AG10803 (cell line): ENCODE results near the gene LCE6A.

ENCODE experiments used
- DNase-seq: peaks from one replicate; pipeline ENCODE4 v3.0.0; 2010; ENCODE audit warnings: low read depth
- H3K4me3 ChIP-seq: 2 replicates; pipeline ENCODE4 v1.5.1; 2011; ENCODE audit warnings: mild to moderate bottlenecking, low read length, control low read depth
- CTCF ChIP-seq: conservative IDR thresholded peaks from 2 replicates; pipeline ENCODE4 v1.5.1; 2011; ENCODE audit warnings: mild to moderate bottlenecking, low read length, control low read depth, inconsistent platforms

The LCE6A gene

GRCh38 chr1:152884085-152884484 is 41.4 kb downstream of the LCE6A start:
- no peak for TF ChIP-seq CTCF
- H3K4me3 ChIP-seq, result no peak overlapping the region
- peak; percentile 5 for DNase-seq

- H3K4me3 ChIP-seq, result no peak overlapping the region
- no peak for TF ChIP-seq CTCF
- no peak for DNase-seq
Measured at GRCh38 chr1:152884506-152884905, 41.9 kb downstream of the LCE6A start.

- H3K4me3 ChIP-seq, result no peak overlapping the region
- no peak for TF ChIP-seq CTCF
- peak; percentile 72 for DNase-seq
Measured at GRCh38 chr1:152884966-152885624, 42.4 kb downstream of the LCE6A start.

GRCh38 chr1:152886085-152886484 is 43.4 kb downstream of the LCE6A start:
- H3K4me3 ChIP-seq, result no peak overlapping the region
- TF ChIP-seq CTCF, result no peak
- peak; percentile 58 for DNase-seq

- TF ChIP-seq CTCF, result no peak
- no peak for DNase-seq
- H3K4me3 ChIP-seq, result no peak overlapping the region
Measured at GRCh38 chr1:152886758-152887409, 44.2 kb downstream of the LCE6A start.

- TF ChIP-seq CTCF, result no peak
- no peak overlapping the region for H3K4me3 ChIP-seq
- DNase-seq, result no peak
Measured at GRCh38 chr1:152888126-152888525, 45.5 kb downstream of the LCE6A start.
